ENCODE data around the gene NUDT4. TPM values are rescaled to one million over a fixed set of nuclear protein-coding genes. Genes with fewer than 3 reads are reported as not detected.

The NUDT4 gene
- total RNA-seq, 3 donors from 2014 or later (not counting 1 experiment from before 2014, with no cell fraction given) = 51.6 to 61.5 (median 52.2) TPM

- WGBS (ENCODE audit: insufficient coverage) = 89% methylated on average over 2 of the region's 2 CpGs
- Mint-ChIP-seq H3K27me3 (ENCODE audit: low read depth in 2 of 2) (peaks cover 9 to 12% of the 10 kb centered on the region in 2 donors), H3K4me1 (no peaks in the 10 kb centered on the region), H3K36me3 (no peaks in the 10 kb centered on the region), H3K4me3 (no peak overlapping the region), H3K9me3 (no peaks in the 10 kb centered on the region), H3K27ac (no peak overlapping the region)
- H3K27me3 ChIP-seq (ENCODE audit: control insufficient read depth, insufficient read depth, low read length) = no peaks in the 10 kb centered on the region
- intact Hi-C loops (cut with micrococcal nuclease) = no loop called here
- no peak overlapping the region for H3K27ac ChIP-seq (ENCODE audit: low read length)
- no peaks in the 10 kb centered on the region for H3K36me3 ChIP-seq (ENCODE audit: control insufficient read depth, insufficient read depth, low read length)
- H3K4me1 ChIP-seq (ENCODE audit: control insufficient read depth, insufficient read depth, low read length) = no peaks in the 10 kb centered on the region
- TF ChIP-seq, protein P1, sequence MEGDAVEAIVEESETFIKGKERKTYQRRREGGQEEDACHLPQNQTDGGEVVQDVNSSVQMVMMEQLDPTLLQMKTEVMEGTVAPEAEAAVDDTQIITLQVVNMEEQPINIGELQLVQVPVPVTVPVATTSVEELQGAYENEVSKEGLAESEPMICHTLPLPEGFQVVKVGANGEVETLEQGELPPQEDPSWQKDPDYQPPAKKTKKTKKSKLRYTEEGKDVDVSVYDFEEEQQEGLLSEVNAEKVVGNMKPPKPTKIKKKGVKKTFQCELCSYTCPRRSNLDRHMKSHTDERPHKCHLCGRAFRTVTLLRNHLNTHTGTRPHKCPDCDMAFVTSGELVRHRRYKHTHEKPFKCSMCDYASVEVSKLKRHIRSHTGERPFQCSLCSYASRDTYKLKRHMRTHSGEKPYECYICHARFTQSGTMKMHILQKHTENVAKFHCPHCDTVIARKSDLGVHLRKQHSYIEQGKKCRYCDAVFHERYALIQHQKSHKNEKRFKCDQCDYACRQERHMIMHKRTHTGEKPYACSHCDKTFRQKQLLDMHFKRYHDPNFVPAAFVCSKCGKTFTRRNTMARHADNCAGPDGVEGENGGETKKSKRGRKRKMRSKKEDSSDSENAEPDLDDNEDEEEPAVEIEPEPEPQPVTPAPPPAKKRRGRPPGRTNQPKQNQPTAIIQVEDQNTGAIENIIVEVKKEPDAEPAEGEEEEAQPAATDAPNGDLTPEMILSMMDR (IDR thresholded peaks at IDR 0.05) = no peak
- no peak overlapping the region for H3K4me3 ChIP-seq (ENCODE audit: low read length)
- ATAC-seq (no peak), DNase-seq (no peak)
- H3K9me3 ChIP-seq (ENCODE audit: control insufficient read depth, insufficient read depth, low read length) = no peaks in the 10 kb centered on the region
Observed at GRCh38 chr12:93456077-93456476, 78.4 kb downstream of the NUDT4 start.

Other genes with a start within 250 kb of the NUDT4 start
- gene UBE2N, start 64.0 kb downstream of the NUDT4 start, total RNA-seq = 10 to 100 TPM; 72.3 to 79.7 (median 72.9) TPM
- gene MRPL42, start 89.6 kb downstream of the NUDT4 start, total RNA-seq = 10 to 100 TPM; 36.4 to 42.7 (median 37.1) TPM
- gene SOCS2, start 194.8 kb downstream of the NUDT4 start, total RNA-seq = 100 to 1,000 TPM in 1 of 3 donors, 10 to 100 TPM in 2; 13.9 to 110 (median 26.7) TPM